NCI-H510A (cell line): ENCODE results near the gene NLGN4X.

Source experiments
- DNase-seq: peaks from one replicate; lab custom pipeline; 2025; lab: John Stamatoyannopoulos, UW

The NLGN4X gene

GRCh38 chrX:5857232-5857631, 371.4 kb downstream of the NLGN4X start:
- no peak for DNase-seq

- DNase-seq = no peak
These were observed 375.7 kb downstream of the NLGN4X start for GRCh38 chrX:5852941-5853340.

GRCh38 chrX:5842601-5843000, 386.1 kb downstream of the NLGN4X start:
- DNase-seq = no peak
